Middle frontal gyrus (tissue), 1 donor: ENCODE data around the gene CACNA1C.

Experiments used
- DNase-seq: peaks from one replicate; pipeline ENCODE4 v3.0.0-alpha.2; 2015; ENCODE audit warnings: low spot score; ENCODE audit errors: extremely low spot score

CACNA1C gene

DNA sequence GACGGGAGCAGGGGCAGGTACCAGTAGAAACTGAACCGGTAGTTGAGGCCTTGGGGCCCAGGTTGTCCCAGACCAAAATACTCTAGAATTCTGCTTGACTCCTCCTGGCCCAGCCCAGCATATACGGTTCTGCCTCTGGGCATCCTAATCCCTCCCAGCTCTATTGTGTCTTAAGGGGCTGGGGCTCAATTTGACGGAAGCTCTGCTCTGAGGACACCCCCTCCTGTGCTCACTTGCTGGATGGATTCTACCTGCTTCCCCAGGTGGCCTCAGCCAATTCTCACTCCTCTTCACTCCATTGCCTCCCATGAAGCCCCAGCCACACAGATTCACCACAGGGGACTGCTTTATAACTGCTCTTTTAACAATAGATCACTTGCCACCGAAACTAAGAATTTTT, 522.5 kb downstream of the CACNA1C start:
- no peak for DNase-seq

GRCh38 chr12:2578211-2578610, 525.4 kb downstream of the CACNA1C start:
- no peak for DNase-seq

DNA sequence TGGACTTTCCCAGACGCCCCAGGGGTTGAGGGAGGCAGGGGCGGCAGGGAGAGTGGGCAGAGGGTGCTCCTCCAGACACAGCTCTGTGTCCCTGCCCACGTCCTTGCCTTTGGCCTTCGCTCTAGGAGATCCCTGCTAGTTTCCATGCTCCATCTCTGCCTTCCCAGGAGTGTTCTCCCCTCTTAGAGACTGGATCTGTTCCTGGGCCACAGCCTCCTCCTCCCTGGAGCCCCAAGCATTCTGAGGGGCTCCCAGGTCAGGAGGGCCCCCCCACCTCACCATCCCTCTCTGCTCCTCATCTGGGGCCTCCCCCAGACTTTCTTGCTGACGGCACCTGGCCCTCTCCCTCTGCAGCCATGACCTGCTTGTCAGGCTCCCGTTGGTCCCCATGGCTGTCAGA, 526.0 kb downstream of the CACNA1C start:
- no peak for DNase-seq

DNA sequence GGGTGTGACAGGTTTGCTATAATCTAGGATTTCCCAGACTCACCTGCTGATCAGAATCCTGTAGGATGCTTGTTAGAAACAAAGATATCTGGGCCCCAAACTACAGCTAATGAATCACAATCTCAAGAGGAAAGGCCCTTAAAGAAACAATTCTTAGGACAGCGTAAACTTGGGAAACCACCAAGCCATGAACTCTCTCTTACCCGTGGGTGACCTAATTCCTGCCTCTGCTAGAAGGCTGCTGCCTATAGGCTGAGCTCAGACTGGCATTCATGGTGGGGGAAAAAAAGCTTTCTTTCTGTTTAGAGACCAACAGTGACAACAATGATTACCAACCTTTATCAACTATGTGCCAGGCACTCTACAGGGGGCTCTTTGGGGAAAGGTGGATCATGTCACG, 528.0 kb downstream of the CACNA1C start:
- no peak for DNase-seq

GRCh38 chr12:2581293-2582045, 528.7 kb downstream of the CACNA1C start:
- DNase-seq, result no peak

DNA sequence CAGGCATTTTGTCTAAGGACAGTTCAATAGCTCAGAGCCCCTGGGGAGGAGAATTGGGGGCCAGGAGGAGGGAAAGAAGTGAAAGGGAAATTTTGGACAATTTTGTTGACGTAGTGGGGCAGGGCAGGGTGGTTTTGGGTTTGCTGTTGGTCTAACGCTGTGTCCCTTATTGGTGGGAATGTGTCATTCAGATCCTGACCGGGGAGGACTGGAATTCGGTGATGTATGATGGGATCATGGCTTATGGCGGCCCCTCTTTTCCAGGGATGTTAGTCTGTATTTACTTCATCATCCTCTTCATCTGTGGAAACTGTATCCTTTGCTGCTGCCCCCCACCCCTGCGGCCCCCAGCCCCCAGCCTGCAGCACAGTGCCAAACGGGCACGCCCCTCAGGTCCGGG, 529.8 kb downstream of the CACNA1C start:
- DNase-seq, result no peak

- DNase-seq, result peak; percentile 15
Measured at GRCh38 chr12:2583091-2583497, 530.3 kb downstream of the CACNA1C start.

- DNase-seq, result no peak
Measured at GRCh38 chr12:2583642-2584401, 531.0 kb downstream of the CACNA1C start.

DNA sequence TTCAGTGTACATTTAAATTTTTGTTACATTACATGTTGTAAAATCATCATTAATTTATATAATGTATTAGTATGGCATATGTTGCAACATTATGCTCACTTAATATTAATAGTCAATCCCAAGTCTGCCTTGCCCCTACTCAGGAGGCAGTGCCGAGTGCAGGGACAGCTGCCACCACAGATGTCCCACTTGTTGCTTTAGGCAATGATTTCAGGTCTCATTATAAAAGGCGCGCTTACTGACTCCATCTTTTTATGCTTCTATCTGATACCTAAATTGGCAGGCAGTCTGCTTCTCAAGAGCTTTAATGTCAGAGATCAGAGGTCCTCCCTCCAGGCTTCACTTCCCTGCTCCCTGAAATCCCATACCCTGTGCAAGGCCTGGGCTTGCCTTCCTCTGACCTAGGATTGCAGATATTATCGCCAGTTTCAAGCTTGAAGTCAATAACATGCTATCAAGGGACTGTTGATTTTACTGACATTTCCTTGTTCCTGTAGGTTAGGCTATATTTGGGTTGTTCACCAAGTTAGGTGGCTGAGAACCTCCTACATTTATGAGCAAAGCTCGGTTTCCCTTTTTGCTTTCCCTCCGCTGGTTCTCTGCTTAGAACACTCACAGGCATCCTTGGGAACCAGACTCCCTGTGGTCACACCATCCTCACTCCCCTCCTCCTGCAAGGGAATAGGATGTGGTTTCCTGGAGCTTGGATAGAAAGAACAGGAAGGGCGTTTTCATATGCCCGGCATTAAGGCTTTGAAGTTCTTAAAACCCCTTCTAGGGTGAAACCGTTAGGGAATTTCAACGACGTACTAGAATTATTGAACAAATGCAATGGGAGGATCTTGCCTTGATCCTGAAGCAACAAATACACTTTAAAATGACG, 533.6 kb downstream of the CACNA1C start:
- DNase-seq, result no peak

DNA sequence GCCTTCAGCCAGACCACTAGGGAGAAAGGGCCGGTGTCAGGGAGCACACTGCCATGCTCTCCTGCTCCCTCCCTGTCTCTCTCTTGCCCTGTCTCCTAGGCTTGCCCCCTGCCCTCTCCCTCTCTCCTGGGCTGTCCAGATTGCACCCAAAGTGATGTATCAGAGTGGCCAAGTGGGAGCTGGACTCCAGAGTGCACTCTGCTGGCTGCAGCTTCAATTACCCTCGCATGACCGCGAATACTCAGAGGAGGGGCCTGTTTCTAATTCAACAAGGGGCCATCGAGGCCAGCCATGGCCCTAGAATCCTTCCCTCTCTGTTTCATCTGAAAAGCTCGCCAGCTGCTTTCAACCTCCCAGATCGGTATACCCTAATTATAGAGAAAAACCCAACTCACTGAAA, 535.6 kb downstream of the CACNA1C start:
- no peak for DNase-seq

- no peak for DNase-seq
Measured at GRCh38 chr12:2589381-2589780, 536.6 kb downstream of the CACNA1C start.

- DNase-seq, result no peak
Measured at GRCh38 chr12:2593045-2593444, 540.3 kb downstream of the CACNA1C start.

DNA sequence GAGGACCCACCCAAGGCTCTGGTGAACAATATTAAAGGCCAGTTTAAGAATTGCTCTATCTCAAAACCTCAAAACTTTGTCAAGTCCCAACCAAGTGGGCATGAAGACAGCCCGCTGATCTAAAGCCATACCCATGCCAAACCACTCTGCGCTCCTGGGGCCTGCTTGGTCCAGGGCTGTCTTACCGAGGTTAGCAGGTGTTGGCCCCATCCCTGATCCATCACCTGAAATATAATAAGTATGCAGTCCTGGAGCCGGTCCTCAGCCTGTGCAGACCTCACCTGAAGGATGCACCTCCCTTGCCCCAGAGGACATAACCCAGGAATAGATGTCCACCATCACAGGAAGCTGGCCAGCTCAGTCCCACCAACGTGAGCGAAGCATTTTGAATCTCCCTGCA, 543.7 kb downstream of the CACNA1C start:
- no peak for DNase-seq

DNA sequence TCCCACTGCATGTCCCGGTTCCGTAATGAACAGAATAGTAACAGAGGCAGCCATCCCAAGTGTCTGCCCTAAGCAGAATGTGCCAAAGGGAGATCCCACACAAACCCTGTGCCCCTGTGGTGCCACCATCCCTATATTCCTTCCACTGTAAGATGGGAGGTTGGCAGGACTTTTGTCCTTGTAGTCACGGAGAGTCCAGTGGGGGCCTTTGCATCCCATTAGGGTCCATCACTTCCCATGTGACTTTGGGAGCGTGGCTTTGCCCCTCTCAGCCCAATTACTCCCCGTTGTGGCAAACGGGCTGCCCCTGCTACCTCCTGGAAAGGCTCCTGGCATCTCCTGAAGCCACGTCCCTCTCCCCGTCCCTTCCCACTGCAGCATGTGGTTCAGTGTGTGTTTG, 552.5 kb downstream of the CACNA1C start:
- DNase-seq, result no peak

- DNase-seq, result no peak
Measured at GRCh38 chr12:2606186-2606910, 553.6 kb downstream of the CACNA1C start.

GRCh38 chr12:2607881-2608607, 555.3 kb downstream of the CACNA1C start:
- no peak for DNase-seq

GRCh38 chr12:2608608-2608945, 555.8 kb downstream of the CACNA1C start:
- DNase-seq, result no peak

DNA sequence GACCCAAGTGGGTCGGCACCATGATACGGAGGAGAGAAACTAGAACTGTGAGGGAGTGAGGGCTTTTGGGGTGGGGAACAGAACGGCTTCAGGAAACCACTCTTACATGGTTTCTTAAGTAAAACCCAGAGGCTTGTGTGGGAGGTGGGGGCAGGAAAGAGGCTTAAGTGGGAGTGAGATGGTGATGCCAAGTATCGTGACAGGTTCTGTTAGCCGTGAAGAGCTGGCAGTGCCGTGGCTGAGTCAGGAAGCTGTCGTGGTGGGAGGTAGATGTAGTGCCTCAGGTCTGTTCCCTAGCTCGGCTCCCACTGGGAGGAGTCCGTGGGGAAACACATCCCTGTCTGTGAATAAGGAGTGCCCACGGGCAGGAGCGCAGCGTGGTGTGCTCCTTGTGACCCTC, 556.2 kb downstream of the CACNA1C start:
- DNase-seq, result peak; percentile 30

GRCh38 chr12:2610358-2610757, 557.6 kb downstream of the CACNA1C start:
- no peak for DNase-seq

DNA sequence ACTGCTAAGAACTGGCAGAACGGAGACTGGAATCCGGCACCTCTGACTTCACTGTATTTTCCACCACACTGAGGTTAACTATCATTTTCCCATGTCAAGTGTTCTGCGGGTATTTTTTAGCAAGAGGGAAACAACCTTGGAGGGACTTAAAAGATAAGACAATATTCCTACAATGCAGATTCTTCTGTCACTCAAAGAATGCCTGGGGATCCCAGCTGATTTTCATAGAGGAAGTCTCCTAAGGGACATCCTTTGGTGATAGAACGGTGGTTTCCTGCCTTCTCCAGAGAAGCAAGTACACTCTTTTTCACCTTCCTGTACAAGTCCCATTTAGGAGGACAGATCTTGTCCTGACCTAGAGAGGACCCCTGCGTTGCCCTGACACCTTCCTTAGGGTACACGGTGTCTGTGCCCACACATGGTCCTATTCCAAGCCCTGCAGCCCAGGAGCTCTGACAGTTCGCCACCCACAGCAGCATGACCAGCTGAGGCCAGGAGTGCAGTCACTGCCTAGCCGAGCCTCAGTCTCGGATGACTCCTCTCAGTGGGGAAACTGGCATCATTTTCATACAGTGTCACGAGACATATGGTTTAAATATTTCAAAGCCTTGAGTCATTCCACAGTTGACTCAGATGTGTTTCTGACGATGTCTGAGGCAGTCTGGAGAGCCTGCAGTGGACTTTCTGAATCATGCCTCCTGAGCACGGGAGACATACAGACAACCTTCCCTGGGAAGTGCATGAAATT, 560.7 kb downstream of the CACNA1C start:
- DNase-seq, result peak; percentile 33
